ENCODE data around the gene ATP8A2. TPM values are rescaled to one million over a fixed set of nuclear protein-coding genes. Genes with fewer than 3 reads are reported as not detected.
"Not testable (repeated sequence)": the region's sequence is repeated elsewhere in the genome, so short reads cannot be mapped to it uniquely, and the experiment has no call there.

ATP8A2 gene
- total RNA-seq, 1 donor = 0.72 TPM

- no peaks in the 10 kb centered on the region for H3K9me3 ChIP-seq (ENCODE audit: low read depth, low read length)
- no peaks in the 10 kb centered on the region for H4K20me1 ChIP-seq (ENCODE audit: insufficient read depth, low read length)
- H3K4me3 ChIP-seq (ENCODE audit: insufficient read depth, low read length) = no peak overlapping the region
- H3K4me2 ChIP-seq (ENCODE audit: insufficient read depth, low read length) = no peak overlapping the region
- no peak for DNase-seq (ENCODE audit: insufficient read length, low spot score, missing footprints)
- H3K36me3 ChIP-seq (ENCODE audit: insufficient read depth, low read length) = no peaks in the 10 kb centered on the region
- H3K27ac ChIP-seq (ENCODE audit: low read depth, low read length) = no peak overlapping the region
- TF ChIP-seq, protein P1, sequence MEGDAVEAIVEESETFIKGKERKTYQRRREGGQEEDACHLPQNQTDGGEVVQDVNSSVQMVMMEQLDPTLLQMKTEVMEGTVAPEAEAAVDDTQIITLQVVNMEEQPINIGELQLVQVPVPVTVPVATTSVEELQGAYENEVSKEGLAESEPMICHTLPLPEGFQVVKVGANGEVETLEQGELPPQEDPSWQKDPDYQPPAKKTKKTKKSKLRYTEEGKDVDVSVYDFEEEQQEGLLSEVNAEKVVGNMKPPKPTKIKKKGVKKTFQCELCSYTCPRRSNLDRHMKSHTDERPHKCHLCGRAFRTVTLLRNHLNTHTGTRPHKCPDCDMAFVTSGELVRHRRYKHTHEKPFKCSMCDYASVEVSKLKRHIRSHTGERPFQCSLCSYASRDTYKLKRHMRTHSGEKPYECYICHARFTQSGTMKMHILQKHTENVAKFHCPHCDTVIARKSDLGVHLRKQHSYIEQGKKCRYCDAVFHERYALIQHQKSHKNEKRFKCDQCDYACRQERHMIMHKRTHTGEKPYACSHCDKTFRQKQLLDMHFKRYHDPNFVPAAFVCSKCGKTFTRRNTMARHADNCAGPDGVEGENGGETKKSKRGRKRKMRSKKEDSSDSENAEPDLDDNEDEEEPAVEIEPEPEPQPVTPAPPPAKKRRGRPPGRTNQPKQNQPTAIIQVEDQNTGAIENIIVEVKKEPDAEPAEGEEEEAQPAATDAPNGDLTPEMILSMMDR (IDR thresholded peaks at IDR 0.05; ENCODE audit: extremely low read depth, low read depth, low read length) = no peak
- no peak overlapping the region for H2AFZ ChIP-seq (ENCODE audit: low read length)
- no peaks in the 10 kb centered on the region for H3K4me1 ChIP-seq (ENCODE audit: insufficient read depth, low read length)
- H3K27me3 ChIP-seq (ENCODE audit: insufficient read depth, low read length) = no peaks in the 10 kb centered on the region
- no peaks in the 10 kb centered on the region for H3K79me2 ChIP-seq (ENCODE audit: insufficient read depth, low read length)
Observed at GRCh38 chr13:25783076-25783475, 411.3 kb downstream of the ATP8A2 start.

GRCh38 chr13:25783601-25784024, 411.8 kb downstream of the ATP8A2 start:
- H3K4me1 ChIP-seq (ENCODE audit: insufficient read depth, low read length) = no peaks in the 10 kb centered on the region
- H3K9me3 ChIP-seq (ENCODE audit: low read depth, low read length) = no peaks in the 10 kb centered on the region
- no peak overlapping the region for H3K4me2 ChIP-seq (ENCODE audit: insufficient read depth, low read length)
- TF ChIP-seq, protein P1 (IDR thresholded peaks at IDR 0.05; ENCODE audit: extremely low read depth, low read depth, low read length) = no peak
- H3K27me3 ChIP-seq (ENCODE audit: insufficient read depth, low read length) = no peaks in the 10 kb centered on the region
- no peak overlapping the region for H2AFZ ChIP-seq (ENCODE audit: low read length)
- H3K27ac ChIP-seq (ENCODE audit: low read depth, low read length) = no peak overlapping the region
- no peaks in the 10 kb centered on the region for H4K20me1 ChIP-seq (ENCODE audit: insufficient read depth, low read length)
- no peaks in the 10 kb centered on the region for H3K79me2 ChIP-seq (ENCODE audit: insufficient read depth, low read length)
- DNase-seq (ENCODE audit: insufficient read length, low spot score, missing footprints) = no peak
- no peaks in the 10 kb centered on the region for H3K36me3 ChIP-seq (ENCODE audit: insufficient read depth, low read length)
- H3K4me3 ChIP-seq (ENCODE audit: insufficient read depth, low read length) = no peak overlapping the region

DNA sequence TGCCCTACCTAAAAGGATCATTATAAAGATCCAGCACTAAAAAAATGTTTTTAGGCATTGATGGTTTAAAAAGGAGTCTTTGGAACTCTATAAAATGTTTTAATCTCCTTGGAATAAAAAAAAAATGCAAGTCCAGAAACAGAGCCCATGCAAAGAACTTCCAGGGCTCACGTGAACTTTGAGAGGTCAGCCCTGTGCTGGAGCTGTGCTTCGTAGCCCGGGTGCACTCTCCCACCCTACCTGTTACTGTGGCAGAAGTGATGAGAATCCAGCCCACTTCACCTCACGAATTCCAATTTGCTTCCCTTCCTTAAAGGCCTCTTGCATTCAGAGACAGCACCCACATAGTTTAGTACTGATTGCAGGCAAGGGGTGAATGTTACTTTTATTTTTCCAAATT, 412.3 kb downstream of the ATP8A2 start:
- Histone ChIP-seq H4K20me1 (ENCODE audit: insufficient read depth, low read length) (no peaks in the 10 kb centered on the region), H3K4me1 (ENCODE audit: insufficient read depth, low read length) (no peaks in the 10 kb centered on the region), H3K27ac (ENCODE audit: low read depth, low read length) (no peak overlapping the region), H3K4me2 (ENCODE audit: insufficient read depth, low read length) (no peak overlapping the region), H3K4me3 (ENCODE audit: insufficient read depth, low read length) (no peak overlapping the region), H3K9me3 (ENCODE audit: low read depth, low read length) (no peaks in the 10 kb centered on the region), H3K79me2 (ENCODE audit: insufficient read depth, low read length) (no peaks in the 10 kb centered on the region), H2AFZ (ENCODE audit: low read length) (no peak overlapping the region), H3K36me3 (ENCODE audit: insufficient read depth, low read length) (no peaks in the 10 kb centered on the region), H3K27me3 (ENCODE audit: insufficient read depth, low read length) (no peaks in the 10 kb centered on the region)
- TF ChIP-seq, protein P1 (IDR thresholded peaks at IDR 0.05; ENCODE audit: extremely low read depth, low read depth, low read length) = no peak
- no peak for DNase-seq (ENCODE audit: insufficient read length, low spot score, missing footprints)

- not testable (repeated sequence) for H3K9me3 ChIP-seq (ENCODE audit: low read depth, low read length)
Observed at GRCh38 chr13:25790137-25790536, 418.4 kb downstream of the ATP8A2 start.

More at GRCh38 chr13:25790137-25790536, 418.4 kb downstream of the ATP8A2 start:
- H3K4me2 ChIP-seq (ENCODE audit: insufficient read depth, low read length); H2AFZ ChIP-seq (ENCODE audit: low read length); H3K79me2 ChIP-seq (ENCODE audit: insufficient read depth, low read length); DNase-seq (ENCODE audit: insufficient read length, low spot score, missing footprints); H3K4me3 ChIP-seq (ENCODE audit: insufficient read depth, low read length); H3K27ac ChIP-seq (ENCODE audit: low read depth, low read length); H3K4me1 ChIP-seq (ENCODE audit: insufficient read depth, low read length); H3K36me3 ChIP-seq (ENCODE audit: insufficient read depth, low read length); H4K20me1 ChIP-seq (ENCODE audit: insufficient read depth, low read length); H3K27me3 ChIP-seq (ENCODE audit: insufficient read depth, low read length): not testable (repeated sequence)

Measured in osteoblast (primary cell).